H1 (cell line): ENCODE measurements around the gene PHLDA2.

ENCODE experiments used
- CEBPB ChIP-seq: IDR thresholded peaks from 2 replicates; pipeline ENCODE4 v1.6.1; 2012; ENCODE audit warnings: low read depth, low read length
- EP300 ChIP-seq, 2 experiments: IDR thresholded peaks; 1 replicate in 1 of 2; 2 replicates in 1 of 2; pipeline ENCODE4 v1.6.1; 2011 to 2012; ENCODE audit warnings: low read depth in 2 of 2, low read length in 2 of 2, mild to moderate bottlenecking in 2 of 2, borderline replicate concordance in 1 of 2, inconsistent platforms in 1 of 2, moderate library complexity in 1 of 2
- EZH2 ChIP-seq: fragments of 200-600 bp; sonication (generic); IDR thresholded peaks from 2 replicates; pipeline ENCODE4 v1.7.1; 2012; ENCODE audit warnings: low read depth, mild to moderate bottlenecking, moderate library complexity, low read length, inconsistent platforms; ENCODE audit not compliant: severe bottlenecking
- PHF8 ChIP-seq: fragments of 200-600 bp; sonication (generic); conservative IDR thresholded peaks from 2 replicates; pipeline ENCODE4 v1.7.1; 2012; ENCODE audit warnings: low read depth, mild to moderate bottlenecking, inconsistent platforms, low read length, moderate library complexity
- POLR2A ChIP-seq, 2 experiments: IDR thresholded peaks; 1 replicate in 1 of 2; 2 replicates in 1 of 2; pipeline ENCODE4 v1.6.1; 2011; ENCODE audit warnings: low read depth in 2 of 2, low read length in 2 of 2, mild to moderate bottlenecking in 2 of 2; ENCODE audit errors: control extremely low read depth in 1 of 2
- POLR2AphosphoS5 ChIP-seq: IDR thresholded peaks from 2 replicates; pipeline ENCODE4 v1.6.1; 2011; ENCODE audit warnings: low read depth, low read length
- RAD21 ChIP-seq, 2 experiments: IDR thresholded peaks in 1 of 2; conservative IDR thresholded peaks in 1 of 2; 2 replicates each; pipeline ENCODE4 v1.6.1; 2011; ENCODE audit warnings: low read depth in 2 of 2, low read length in 2 of 2, improper control_type of control experiment in 1 of 2, inconsistent platforms in 1 of 2, mild to moderate bottlenecking in 1 of 2, moderate library complexity in 1 of 2
- SIRT6 ChIP-seq: IDR thresholded peaks from one replicate; pipeline ENCODE4 v1.7.1; 2012; ENCODE audit warnings: low read length, inconsistent platforms
- SIX5 ChIP-seq: IDR thresholded peaks from 2 replicates; pipeline ENCODE4 v1.6.1; 2011; ENCODE audit warnings: mild to moderate bottlenecking, low read depth, low read length
- TAF1 ChIP-seq: IDR thresholded peaks from 2 replicates; pipeline ENCODE4 v1.6.1; 2011; ENCODE audit warnings: mild to moderate bottlenecking, low read depth, low read length
- YY1 ChIP-seq: IDR thresholded peaks from 2 replicates; pipeline ENCODE4 v1.6.1; 2011; ENCODE audit warnings: low read depth, mild to moderate bottlenecking, low read length
- TF ChIP-seq, protein P1 (sequence below), 3 experiments: IDR thresholded peaks; 1 replicate in 2 of 3; 2 replicates in 1 of 3; pipeline versions ENCODE4 v1.5.1 to v1.6.1; 2011; ENCODE audit warnings: low read length in 3 of 3, mild to moderate bottlenecking in 3 of 3, inconsistent platforms in 2 of 3, low read depth in 1 of 3, moderate library complexity in 1 of 3; ENCODE audit not compliant: insufficient read depth in 1 of 3; ENCODE audit errors: control extremely low read depth in 1 of 3
- TF ChIP-seq, protein P2 (sequence below): IDR thresholded peaks from 2 replicates; pipeline ENCODE4 v1.6.1; 2012; ENCODE audit warnings: inconsistent platforms
- TF ChIP-seq, protein P3 (sequence below): IDR thresholded peaks from 2 replicates; pipeline ENCODE4 v1.6.1; 2011; ENCODE audit warnings: low read depth, mild to moderate bottlenecking, low read length; ENCODE audit not compliant: insufficient read depth

DNA sequence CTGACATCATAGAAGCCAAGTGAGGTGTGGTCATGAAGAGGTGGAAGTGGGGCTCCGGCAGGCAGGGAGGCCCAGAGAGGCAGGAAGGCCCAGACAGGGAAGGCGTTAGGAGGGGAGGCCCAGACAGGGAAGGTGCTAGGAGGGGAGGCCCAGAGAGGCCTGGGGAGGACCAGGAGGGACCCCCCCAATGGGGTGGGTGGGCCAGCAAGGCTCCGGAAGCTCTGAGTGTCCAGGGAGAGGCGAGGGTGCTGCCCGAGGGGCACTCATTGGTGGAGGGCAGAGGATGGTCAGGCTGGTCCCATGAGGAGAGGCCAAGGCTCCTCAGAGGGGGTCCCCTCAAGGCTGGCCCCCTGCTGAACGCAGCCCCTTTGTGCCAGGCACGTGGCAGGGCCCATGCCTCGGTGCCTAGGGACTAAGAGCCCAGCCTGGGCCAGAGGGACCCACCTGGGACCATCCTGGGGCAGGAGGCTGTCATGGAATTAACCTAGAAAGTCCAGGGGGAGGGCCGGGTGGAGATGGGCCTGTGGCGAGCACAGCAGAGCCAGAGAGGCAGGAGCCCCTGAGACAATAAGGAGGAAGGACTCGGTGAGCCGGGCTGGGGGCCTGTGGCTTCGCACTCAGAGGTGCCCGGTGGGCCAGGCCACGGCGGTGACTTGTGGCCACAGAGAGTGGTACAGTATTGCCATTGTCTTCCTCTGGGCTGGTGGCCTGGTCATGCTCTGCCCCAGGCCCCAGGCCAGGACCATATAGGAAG is 12.2 kb downstream of the PHLDA2 start:
- TF ChIP-seq POLR2A (IDR thresholded peaks at IDR 0.05; ENCODE audit: control extremely low read depth in 1 of 2, low read depth in 2 of 2, low read length in 2 of 2) (no peak), POLR2AphosphoS5 (no peak), EP300 (IDR thresholded peaks at IDR 0.05; ENCODE audit: borderline replicate concordance in 1 of 2, low read depth in 2 of 2, low read length in 2 of 2) (no peak), EZH2 (no peak), CEBPB (no peak), RAD21 (IDR thresholded peaks at IDR 0.05 in 1 of 2, conservative IDR thresholded peaks at IDR 0.05 in 1 of 2; ENCODE audit: low read depth in 2 of 2, low read length in 2 of 2) (no peak), SIX5 (no peak), YY1 (no peak), TAF1 (no peak), SIRT6 (no peak), PHF8 (no peak)
- TF ChIP-seq, protein P1, sequence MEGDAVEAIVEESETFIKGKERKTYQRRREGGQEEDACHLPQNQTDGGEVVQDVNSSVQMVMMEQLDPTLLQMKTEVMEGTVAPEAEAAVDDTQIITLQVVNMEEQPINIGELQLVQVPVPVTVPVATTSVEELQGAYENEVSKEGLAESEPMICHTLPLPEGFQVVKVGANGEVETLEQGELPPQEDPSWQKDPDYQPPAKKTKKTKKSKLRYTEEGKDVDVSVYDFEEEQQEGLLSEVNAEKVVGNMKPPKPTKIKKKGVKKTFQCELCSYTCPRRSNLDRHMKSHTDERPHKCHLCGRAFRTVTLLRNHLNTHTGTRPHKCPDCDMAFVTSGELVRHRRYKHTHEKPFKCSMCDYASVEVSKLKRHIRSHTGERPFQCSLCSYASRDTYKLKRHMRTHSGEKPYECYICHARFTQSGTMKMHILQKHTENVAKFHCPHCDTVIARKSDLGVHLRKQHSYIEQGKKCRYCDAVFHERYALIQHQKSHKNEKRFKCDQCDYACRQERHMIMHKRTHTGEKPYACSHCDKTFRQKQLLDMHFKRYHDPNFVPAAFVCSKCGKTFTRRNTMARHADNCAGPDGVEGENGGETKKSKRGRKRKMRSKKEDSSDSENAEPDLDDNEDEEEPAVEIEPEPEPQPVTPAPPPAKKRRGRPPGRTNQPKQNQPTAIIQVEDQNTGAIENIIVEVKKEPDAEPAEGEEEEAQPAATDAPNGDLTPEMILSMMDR (IDR thresholded peaks at IDR 0.05; ENCODE audit: control extremely low read depth in 1 of 3, insufficient read depth in 1 of 3, low read depth in 1 of 3, low read length in 3 of 3): no peak
- TF ChIP-seq, protein P2, sequence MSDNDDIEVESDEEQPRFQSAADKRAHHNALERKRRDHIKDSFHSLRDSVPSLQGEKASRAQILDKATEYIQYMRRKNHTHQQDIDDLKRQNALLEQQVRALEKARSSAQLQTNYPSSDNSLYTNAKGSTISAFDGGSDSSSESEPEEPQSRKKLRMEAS: no peak
- TF ChIP-seq, protein P3, sequence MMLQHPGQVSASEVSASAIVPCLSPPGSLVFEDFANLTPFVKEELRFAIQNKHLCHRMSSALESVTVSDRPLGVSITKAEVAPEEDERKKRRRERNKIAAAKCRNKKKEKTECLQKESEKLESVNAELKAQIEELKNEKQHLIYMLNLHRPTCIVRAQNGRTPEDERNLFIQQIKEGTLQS: no peak
